ENCODE data around the gene SMPD3. TPM values are rescaled to one million over a fixed set of nuclear protein-coding genes. Genes with fewer than 3 reads are reported as not detected.

Gene SMPD3
- total and polyA plus RNA-seq, 7 donors, result 0.49 to 29.7 (median 2.8) TPM

DNA sequence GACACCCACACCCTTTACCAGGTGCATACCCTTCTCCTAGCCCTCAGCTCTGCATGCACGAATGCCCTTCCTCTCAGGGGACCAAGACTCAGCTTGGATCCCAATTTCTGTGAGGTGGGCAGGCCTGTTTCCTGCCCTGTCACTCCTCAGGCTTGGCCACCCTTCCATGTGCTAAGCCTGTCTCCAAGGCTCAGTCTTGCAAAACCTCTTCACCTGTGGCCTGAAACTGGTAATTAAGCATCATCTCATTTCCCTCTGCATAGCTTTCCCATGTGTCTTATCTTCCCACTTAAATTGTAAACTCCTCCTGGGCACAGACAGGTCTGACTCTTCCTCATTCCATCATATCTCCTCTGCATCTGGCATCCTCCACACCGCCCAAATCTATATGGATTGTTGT, 31.0 kb upstream of the SMPD3 start:
- no peak for DNase-seq
- H3K9me3 ChIP-seq, result peaks cover 0 to 4% (median 0%) of the 10 kb centered on the region in 4 donors
- 76 to 91% methylated on average over 2 of the region's 2 CpGs for WGBS, 2 donors
- no peak overlapping the region for H3K27ac ChIP-seq
- H3K4me3 ChIP-seq, result no peak overlapping the region
- H3K36me3 ChIP-seq, result no peaks in the 10 kb centered on the region
- no peaks in the 10 kb centered on the region for H3K27me3 ChIP-seq
- intact Hi-C loops (cut with DNase I), result no loop called here
- no peaks in the 10 kb centered on the region for H3K4me1 ChIP-seq
- TF ChIP-seq POLR2A (IDR thresholded peaks at IDR 0.05) (no peak), EP300 (IDR thresholded peaks at IDR 0.05) (no peak), POLR2AphosphoS5 (IDR thresholded peaks at IDR 0.05) (no peak)
- TF ChIP-seq, protein P1, sequence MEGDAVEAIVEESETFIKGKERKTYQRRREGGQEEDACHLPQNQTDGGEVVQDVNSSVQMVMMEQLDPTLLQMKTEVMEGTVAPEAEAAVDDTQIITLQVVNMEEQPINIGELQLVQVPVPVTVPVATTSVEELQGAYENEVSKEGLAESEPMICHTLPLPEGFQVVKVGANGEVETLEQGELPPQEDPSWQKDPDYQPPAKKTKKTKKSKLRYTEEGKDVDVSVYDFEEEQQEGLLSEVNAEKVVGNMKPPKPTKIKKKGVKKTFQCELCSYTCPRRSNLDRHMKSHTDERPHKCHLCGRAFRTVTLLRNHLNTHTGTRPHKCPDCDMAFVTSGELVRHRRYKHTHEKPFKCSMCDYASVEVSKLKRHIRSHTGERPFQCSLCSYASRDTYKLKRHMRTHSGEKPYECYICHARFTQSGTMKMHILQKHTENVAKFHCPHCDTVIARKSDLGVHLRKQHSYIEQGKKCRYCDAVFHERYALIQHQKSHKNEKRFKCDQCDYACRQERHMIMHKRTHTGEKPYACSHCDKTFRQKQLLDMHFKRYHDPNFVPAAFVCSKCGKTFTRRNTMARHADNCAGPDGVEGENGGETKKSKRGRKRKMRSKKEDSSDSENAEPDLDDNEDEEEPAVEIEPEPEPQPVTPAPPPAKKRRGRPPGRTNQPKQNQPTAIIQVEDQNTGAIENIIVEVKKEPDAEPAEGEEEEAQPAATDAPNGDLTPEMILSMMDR (IDR thresholded peaks at IDR 0.05), result no peak

DNA sequence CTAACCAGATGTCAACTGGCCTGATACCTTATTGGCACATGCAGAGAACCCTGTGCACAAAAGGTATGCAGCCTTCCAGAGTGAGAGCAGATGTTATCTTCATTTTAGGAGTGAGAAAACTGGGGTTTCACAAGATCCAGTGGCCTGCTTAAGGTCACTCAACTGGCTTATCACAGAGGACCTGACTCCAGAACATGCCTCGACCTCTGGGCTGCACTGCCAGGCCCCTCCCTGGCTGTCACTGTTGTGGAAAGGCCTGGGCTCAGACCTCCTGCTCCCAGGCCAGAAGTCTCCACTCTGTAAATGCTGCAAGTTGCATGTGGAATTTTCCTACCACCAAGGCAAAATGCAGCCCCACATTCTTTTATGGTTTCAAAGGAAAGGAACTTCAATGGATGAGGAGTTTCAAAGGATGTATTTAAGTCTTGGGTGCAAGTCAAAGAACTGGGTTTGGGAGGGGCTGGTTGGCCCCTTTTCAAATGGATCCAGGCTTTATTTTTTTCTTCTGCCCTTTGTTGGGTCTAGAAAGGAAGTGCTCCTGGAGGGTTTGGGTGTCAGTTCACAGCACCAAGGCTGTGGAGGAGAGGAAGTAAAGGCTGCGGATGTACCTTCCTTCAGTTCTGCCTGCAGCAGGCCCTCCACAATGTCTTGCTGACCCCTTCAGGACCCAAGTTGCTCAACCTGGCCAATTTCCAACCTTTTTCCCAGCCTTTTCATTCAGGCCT, 30.4 kb upstream of the SMPD3 start:
- intact Hi-C loops (cut with DNase I), result no loop called here
- H3K36me3 ChIP-seq, result no peaks in the 10 kb centered on the region
- no peaks in the 10 kb centered on the region for H3K4me1 ChIP-seq
- 63 to 91% methylated on average over 2 of the region's 2 CpGs for WGBS, 2 donors
- no peaks in the 10 kb centered on the region for H3K27me3 ChIP-seq
- H3K9me3 ChIP-seq, result peaks cover 0 to 4% (median 0%) of the 10 kb centered on the region in 4 donors
- TF ChIP-seq, protein P1 (IDR thresholded peaks at IDR 0.05), result no peak
- TF ChIP-seq POLR2A (IDR thresholded peaks at IDR 0.05) (no peak), EP300 (IDR thresholded peaks at IDR 0.05) (no peak), POLR2AphosphoS5 (IDR thresholded peaks at IDR 0.05) (no peak)
- DNase-seq, result no peak
- no peak overlapping the region for H3K27ac ChIP-seq
- no peak overlapping the region for H3K4me3 ChIP-seq

DNA sequence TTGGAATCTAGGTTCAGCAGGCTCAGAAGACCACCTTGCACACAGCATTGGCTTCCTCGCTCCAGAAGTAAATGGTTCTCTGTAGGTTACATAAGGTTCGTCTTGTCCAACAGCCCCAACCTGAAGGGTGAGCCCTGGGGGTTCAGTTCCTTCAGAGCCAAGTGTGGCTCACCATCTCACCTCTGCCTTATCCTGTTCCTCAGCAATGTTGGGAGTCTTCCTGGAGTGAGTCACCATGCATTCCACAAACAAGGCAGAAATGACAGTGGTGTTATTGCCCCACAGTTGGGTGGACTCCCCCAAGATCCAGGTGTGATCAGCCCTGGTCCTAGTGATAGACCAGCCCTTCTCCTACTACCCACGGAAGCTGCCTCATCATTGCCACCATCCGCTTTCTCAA, 26.8 kb upstream of the SMPD3 start:
- WGBS, 2 donors, result 91 to 93% methylated on average over 4 of the region's 4 CpGs

DNA sequence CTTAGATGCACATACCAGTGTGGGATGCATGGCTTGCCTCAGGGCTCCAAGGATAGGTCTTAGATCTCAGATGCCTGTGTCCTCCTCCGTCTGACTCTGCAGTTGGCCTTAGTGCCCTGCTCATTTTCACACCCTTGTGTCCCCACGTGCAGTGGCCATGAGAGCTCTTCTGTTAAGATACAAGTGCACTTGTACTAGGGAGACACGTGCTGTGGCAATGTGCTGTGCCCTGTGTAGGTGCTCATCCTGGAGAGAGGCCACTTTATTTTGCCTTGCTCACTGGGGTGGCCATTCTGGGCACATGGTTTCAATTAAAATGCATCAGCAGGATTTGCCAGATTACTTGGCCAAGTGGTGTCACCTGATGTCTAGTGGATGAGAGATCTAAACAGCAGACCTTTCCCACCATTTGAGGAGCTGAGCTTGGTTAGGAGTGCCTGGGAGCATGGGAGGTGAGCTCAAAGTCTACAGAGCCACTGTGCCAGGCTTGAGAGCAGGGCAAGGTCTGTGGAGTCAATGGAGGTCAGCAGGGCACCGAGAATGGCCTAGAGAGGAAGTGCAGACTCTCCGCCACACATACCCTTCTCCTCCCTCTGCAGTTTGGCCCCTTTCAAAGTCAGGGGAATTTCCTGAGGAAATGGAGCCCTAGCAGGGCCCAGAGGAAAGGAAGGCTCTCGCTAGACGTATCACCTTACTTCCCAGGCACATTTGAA, 25.2 kb upstream of the SMPD3 start:
- Histone ChIP-seq H3K27ac (no peak overlapping the region), H3K36me3 (no peaks in the 10 kb centered on the region), H3K4me3 (no peak overlapping the region), H3K9me3 (no peaks in the 10 kb centered on the region), H3K27me3 (no peaks in the 10 kb centered on the region), H3K4me1 (no peaks in the 10 kb centered on the region)
- intact Hi-C loops (cut with DNase I), result no loop called here
- WGBS, 2 donors, result 69 to 92% methylated on average over 7 of the region's 7 CpGs
- DNase-seq, result no peak
- TF ChIP-seq POLR2AphosphoS5 (IDR thresholded peaks at IDR 0.05), result no peak
- TF ChIP-seq POLR2A (IDR thresholded peaks at IDR 0.05), result no peak
- no peak for TF ChIP-seq EP300 (IDR thresholded peaks at IDR 0.05)
- TF ChIP-seq, protein P1 (IDR thresholded peaks at IDR 0.05), result no peak

More for the DNA sequence above, 26.8 kb upstream of the SMPD3 start:
- H3K27ac ChIP-seq, result no peak overlapping the region
- H3K4me1 ChIP-seq, result no peaks in the 10 kb centered on the region
- intact Hi-C loops (cut with DNase I), result no loop called here
- no peak overlapping the region for H3K4me3 ChIP-seq
- TF ChIP-seq, protein P1 (IDR thresholded peaks at IDR 0.05), result no peak
- TF ChIP-seq POLR2A (IDR thresholded peaks at IDR 0.05) (no peak), EP300 (IDR thresholded peaks at IDR 0.05) (no peak), POLR2AphosphoS5 (IDR thresholded peaks at IDR 0.05) (no peak)
- no peak for DNase-seq
- no peaks in the 10 kb centered on the region for H3K27me3 ChIP-seq
- H3K36me3 ChIP-seq, result no peaks in the 10 kb centered on the region
- H3K9me3 ChIP-seq, result no peaks in the 10 kb centered on the region

All from sigmoid colon (tissue), 7 donors.